A673 (cell line): ENCODE results near the gene CCSAP.

Experiments
- EZH2 ChIP-seq: fragments of 200-600 bp; sonication (generic); IDR thresholded peaks from 2 replicates; pipeline ENCODE4 v1.6.1; 2017; ENCODE audit warnings: borderline replicate concordance, low read depth, mild to moderate bottlenecking, mixed read lengths, antibody characterized with exemption, low read length; ENCODE audit not compliant: poor library complexity, severe bottlenecking
- TF ChIP-seq, protein P1 (sequence below): fragments of 300-800, 200-600 bp; sonication (generic); conservative IDR thresholded peaks from 2 replicates; pipeline ENCODE4 v1.5.1; 2017; ENCODE audit warnings: low read depth, mild to moderate bottlenecking, antibody characterized with exemption, low read length, moderate library complexity, mixed read lengths

DNA sequence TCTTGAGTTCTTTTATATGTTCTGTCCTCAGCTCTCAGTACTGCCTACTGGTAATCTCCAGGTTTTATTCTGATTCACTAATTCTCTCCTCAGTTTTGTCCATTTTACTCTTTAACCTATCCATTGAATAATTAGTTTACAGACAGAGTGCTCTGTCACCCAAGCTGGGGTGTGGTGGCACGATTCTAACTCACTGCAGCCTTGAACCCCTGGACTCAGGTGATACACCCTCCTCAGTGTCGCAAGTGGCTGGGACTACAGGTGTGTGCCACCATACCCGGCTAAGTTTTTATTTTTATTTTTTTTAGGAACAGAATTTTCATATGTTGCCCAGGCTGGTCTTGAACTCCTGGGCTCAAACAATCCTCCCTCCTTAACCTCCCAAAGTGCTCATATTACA, 58.0 kb downstream of the CCSAP start:
- TF ChIP-seq, protein P1, sequence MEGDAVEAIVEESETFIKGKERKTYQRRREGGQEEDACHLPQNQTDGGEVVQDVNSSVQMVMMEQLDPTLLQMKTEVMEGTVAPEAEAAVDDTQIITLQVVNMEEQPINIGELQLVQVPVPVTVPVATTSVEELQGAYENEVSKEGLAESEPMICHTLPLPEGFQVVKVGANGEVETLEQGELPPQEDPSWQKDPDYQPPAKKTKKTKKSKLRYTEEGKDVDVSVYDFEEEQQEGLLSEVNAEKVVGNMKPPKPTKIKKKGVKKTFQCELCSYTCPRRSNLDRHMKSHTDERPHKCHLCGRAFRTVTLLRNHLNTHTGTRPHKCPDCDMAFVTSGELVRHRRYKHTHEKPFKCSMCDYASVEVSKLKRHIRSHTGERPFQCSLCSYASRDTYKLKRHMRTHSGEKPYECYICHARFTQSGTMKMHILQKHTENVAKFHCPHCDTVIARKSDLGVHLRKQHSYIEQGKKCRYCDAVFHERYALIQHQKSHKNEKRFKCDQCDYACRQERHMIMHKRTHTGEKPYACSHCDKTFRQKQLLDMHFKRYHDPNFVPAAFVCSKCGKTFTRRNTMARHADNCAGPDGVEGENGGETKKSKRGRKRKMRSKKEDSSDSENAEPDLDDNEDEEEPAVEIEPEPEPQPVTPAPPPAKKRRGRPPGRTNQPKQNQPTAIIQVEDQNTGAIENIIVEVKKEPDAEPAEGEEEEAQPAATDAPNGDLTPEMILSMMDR: no peak
- TF ChIP-seq EZH2: no peak
